Measurements from ENCODE around the gene GYG2.
"Not testable (repeated sequence)": the region's sequence is repeated elsewhere in the genome, so short reads cannot be mapped to it uniquely, and the experiment has no call there.

Gene GYG2

DNA sequence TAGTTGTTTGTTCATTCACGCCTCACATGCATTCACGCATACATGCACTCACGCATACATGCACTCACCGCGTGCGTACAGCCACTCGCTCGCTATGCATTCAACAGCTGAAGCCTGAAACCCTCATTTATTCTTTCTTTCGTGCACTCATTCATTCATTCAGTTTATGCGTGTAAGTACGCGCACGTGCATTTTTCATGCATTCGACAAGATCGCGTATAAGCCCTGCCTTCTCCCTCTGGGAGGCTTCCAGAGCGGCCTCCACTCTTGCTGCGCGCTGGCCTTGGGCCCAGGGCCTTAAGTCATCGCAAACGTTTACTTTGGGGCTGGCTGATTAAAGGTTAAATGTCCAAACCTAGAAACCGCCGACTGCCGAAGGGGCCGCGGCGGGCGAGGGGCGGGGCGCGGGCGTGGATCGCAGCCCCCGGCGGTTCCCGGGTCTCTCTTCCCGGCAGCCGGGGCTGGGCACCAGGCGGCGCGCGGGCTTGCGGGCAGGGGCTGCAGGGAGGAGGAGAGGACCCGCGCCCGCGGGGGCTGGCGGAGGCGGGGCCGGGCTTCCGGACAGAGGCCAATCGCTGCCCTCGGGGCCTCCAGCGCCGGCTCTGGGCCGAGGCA is at the start of gene GYG2:
GYG2 (plus strand) TSS at position 587 of the 615 bp plus-strand sequence. CDS start 1,259 bp downstream, outside the sequence.
- DNase-seq (ENCODE audit: low read depth in 4 of 4, low spot score in 1 of 4): no peak

DNA sequence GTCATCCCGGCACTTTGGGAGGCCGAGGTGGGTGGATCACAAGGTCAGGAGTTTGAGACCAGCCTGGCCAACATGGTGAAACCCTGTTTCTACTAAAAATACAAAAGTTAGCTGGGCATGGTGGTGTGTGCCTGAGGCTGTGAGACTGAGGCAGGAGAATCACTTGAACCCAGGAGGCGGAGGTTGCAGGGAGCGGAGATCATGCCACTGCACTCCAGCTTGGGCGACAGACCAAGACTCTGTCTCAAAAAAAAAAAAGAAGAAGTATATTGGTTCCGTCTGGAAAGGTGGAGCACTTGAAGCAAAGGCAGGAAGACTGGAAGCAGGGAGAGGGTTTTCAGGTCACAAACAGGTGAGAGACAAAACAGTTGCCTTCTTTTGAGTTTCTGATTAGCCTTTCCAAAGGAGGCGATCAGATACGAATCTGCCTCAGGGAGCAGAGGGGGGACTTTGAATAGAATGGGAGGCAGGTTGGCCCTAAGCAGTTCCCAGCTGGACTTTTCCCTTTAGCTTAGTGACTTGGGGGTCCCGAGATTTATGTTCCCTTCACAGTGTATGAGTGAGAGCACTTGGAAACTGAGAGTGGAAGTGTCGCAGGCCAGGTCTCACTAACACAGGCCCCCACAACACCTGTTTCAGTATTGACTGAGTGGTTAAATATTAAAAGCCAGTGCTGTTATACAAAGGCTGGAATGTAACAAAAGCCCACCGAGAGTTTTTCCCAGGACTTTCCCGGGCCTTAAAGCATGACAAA is 48.1 kb upstream of the GYG2 start:
- DNase-seq (ENCODE audit: low read depth in 4 of 4, low spot score in 1 of 4): not testable (repeated sequence)

DNA sequence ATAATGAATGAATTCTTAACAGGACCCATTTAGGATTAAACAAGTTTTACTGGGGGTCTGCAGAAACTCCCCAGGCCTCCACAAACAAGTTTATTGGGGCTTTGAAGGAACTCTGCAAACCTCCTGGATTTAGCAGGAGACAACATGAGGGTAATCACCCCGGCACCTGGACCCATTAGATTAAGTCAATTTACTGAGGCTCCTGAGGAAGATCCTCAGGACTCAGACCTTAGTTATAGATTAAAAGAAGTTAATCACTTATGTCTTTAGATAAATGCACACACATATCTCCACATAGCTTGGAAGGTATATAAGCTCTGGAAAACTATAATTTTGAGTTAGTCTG is 47.5 kb upstream of the GYG2 start:
- DNase-seq (ENCODE audit: low read depth in 4 of 4, low spot score in 1 of 4): no peak

DNA sequence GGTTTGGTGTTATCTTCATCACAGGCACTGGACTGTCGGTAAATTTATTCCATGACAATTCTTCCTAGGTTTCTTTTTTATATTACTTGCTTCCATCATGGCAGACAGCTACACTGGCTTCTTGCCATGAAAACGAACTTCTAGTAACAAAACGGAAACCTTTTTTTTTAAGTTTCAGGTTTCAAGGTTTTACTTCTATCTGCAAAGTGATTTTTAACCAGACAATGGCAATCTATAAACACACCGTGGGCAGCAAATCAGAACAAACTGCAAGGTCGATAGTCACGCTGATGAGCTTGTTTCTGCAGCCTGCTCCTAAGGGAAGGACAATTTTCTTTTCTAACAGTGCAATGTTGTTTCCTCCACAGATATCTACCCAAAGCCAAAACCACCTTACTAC is 47.0 kb upstream of the GYG2 start:
- no peak for DNase-seq (ENCODE audit: low read depth in 4 of 4, low spot score in 1 of 4)

DNA sequence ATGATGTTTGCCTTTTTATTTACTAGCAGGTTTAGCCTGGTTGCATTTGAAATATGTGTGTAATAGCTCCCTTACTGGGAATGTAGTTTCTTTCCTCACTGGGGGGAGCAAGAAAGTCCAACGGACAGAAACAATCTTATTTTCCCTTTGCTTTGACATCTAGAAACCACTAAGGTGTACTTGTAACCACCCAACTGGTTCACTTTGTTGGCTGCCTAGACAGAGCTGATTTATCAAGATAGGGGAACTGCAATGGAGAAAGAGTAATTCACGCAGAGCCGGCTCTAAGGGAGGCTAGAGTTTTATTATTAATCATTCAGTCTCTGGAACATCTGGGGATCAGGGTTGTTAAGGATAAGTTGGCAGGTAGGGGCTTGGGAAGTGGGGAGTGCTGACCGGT is 46.6 kb upstream of the GYG2 start:
- DNase-seq (ENCODE audit: low read depth in 4 of 4, low spot score in 1 of 4): no peak

DNA sequence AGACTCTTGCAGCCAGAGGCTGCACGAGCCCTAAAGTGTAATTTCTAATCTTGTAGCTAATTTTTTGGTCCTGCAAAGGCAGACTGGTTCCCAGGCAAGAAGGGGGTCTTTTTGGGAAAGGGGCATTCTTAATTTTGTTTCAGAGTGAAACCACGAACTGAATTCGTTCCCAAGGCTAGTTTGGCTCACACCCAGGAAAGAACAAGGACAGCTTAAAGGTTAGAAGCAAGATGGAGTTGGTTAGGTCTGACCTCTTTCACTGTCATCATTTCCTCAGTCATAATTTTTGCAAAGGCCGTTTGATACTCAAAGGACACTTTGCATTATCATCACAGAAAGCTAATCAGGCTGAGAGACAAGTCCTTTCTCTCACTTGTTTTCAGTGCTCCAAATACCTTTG is 46.0 kb upstream of the GYG2 start:
- no peak for DNase-seq (ENCODE audit: low read depth in 4 of 4, low spot score in 1 of 4)

DNA sequence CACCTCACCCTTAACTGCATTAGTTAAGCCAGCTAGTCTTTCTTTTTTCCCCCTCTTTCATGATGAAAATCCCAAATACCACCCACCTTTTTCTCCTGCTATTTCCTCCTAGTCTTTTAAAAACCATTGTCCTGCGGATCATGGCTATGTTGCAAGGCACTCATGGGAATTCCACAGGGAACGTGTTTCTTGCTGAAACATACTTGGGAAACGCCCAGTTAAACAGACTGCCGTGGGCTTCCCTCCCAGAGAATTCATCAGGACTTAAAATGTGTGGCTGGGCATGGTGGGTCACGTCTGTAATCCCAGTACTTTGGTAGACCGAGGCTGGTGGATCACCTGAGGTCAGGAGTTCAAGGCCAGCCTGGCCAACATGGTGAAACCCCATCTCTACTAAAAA is 44.7 kb upstream of the GYG2 start:
- DNase-seq (ENCODE audit: low read depth in 4 of 4, low spot score in 1 of 4): no peak

DNA sequence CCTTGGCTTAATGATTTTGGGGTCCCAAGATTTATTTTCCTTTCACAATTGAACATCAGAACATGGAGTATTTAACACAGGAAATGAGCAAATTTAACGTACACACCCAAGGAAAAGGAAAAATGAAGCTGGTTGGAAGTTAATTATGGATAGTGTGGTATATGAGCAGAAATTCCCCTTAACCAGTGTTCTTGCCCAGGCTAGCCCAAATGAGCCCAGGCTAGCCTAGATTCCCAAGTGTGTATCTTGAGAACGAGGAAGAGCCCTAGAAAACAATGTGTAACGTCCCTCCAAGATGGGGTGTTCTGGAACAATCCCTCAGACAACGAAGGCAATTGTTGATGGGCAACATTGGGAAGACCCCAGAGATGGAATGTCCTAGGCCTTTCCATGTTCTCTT is 43.2 kb upstream of the GYG2 start:
- no peak for DNase-seq (ENCODE audit: low read depth in 4 of 4, low spot score in 1 of 4)

DNA sequence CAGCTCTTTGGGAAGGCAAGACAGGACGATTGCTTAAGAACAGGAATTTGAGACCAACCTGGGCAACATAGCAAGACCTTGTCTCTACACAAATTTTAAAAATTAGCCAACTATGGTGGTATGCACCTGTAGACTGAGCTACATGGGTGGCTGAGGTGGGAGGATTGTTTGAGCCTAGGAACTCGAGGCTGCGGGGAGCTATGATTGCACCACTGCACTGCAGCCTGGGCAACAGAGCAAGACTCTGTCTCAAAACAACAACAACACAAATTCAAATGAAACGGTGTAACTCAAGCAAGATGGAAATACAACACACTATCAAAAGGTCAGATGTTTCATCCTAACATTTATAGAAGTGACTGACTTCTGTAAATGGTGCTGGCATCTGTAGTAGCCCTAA is 39.8 kb upstream of the GYG2 start:
- DNase-seq (ENCODE audit: low read depth in 4 of 4, low spot score in 1 of 4): no peak

DNA sequence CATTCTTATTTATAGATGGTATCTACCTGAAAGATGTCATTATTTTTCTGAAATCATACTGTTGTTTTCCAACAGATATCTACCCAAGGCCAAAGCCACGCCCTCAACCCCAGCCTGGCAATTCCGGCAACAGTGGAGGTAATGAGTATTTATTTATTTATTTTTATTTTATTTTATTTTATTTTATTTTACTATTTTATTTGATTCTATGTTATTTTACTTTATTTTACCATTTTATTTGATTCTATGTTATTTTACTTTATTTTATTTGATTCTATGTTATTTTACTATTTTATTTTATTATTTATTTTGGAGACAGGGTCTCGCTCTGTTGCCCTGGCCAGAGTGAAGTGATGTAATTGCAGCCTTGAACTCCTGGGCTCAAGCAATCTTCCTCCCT is 39.2 kb upstream of the GYG2 start:
- DNase-seq (ENCODE audit: low read depth in 4 of 4, low spot score in 1 of 4): no peak

DNA sequence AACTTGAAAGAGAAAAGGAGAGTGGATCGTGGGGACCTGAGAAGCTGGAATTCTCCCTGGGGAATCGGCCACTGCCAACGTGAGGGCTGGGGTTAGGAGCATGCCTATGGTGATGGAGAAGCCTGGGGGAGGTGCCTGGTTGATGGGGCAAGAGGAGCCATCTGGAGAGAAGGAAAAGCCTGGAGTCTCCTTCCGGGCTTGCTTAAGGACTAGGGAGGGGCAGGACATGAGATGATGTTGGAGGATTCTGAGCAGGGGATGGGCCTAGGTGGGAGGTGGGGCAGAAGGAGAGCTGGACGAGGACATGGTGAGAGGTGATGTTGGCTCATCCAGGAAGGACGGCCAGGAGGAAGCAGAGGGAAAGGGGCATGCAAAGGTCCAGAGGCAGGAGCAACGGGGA is 35.0 kb upstream of the GYG2 start:
- no peak for DNase-seq (ENCODE audit: low read depth in 4 of 4, low spot score in 1 of 4)

DNA sequence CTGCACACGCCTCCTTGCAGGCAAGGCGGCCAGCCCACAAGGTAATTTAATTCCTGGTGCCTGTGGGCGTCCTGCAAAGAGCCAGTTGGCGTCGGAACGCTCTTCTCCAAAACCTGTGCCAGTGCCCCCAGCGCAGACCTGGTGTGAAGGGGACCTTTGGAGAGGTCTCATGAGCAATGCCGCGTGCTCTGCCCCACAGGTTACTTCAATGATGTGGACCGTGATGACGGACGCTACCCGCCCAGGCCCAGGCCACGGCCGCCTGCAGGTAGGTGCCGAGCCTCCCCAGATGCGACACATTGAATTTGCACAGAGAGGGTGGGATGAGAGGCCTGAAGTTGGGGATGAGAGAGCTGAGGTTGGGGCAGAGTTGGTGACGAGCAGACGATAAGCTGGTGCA is 34.4 kb upstream of the GYG2 start:
- no peak for DNase-seq (ENCODE audit: low read depth in 4 of 4, low spot score in 1 of 4)

DNA sequence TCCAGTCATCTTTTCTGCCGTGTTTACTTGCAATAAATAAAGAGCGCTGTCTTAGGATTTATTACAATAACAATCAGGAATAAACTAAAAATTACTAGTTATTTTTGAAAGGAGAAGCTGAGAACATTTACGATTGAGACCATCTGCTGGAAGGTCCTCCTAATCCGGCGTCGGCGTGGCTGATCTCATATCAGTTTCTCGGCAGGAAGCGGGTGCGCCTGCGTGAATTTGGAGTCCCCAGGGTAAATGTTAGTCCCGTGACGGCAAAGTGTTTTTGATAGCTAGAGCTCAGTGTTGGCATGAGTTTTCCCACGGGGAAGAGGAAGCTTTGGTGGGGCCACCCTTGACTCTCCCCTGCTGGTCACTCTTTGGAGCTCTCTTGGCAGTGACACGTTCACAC is 31.9 kb upstream of the GYG2 start:
- DNase-seq (ENCODE audit: low read depth in 4 of 4, low spot score in 1 of 4): not testable (repeated sequence)

DNA sequence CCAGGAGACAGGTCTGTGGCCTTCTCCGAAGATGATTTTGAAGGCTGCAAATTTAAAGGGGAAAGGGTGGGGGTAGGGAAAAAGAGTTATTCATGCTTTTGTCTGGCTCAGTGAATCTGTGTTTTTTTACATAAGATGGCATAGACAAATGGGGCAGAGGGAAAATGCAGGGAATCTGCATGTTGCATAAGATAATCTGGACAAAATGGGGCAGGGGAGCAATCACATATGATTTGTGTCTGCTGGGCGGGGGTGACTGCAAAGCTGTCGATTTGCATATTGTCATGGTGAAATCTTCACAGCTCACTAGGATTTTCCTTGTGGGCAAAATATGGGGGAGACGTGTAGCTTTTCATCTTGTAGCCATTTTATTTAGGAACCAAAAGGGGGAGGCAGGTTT is 29.4 kb upstream of the GYG2 start:
- no peak for DNase-seq (ENCODE audit: low read depth in 4 of 4, low spot score in 1 of 4)

DNA sequence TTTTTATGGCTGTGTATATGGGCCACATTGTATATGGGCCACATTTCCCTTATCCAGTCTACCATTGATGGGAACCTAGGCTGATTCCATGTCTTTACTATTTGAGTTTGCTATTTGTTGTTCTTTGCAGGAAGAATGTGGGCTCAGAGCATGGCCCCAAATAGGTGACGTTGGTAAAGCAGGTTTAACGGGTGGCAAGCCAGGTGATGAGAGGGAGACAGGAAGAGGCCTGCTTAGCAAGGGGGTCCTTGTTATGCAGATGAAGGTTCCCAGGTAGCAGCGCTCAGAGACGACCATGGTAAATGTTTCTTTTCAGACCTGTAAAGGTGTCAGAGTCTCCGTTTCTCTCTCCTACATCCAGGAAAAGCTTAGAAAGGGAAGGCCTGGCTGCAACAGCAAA is 28.8 kb upstream of the GYG2 start:
- DNase-seq (ENCODE audit: low read depth in 4 of 4, low spot score in 1 of 4): not testable (repeated sequence)

DNA sequence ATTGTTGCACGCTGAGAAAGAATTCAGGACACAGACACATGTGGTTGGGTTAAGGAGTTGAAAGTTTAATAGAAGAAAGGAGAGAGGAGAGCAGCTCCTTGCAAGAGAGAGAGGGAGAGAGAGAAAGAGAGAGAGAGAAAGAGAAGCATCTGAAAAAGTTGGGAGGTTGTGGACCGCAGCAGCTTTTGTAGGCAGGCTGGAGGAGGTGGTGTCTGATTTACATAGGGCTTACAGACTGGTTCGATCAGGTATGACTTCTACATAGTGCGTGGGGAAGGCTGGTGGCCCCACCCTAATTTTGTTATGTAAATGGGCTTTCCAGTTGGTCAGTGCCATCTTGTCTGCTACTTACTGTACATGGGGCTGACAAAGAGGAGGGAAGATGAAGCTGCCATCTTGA is 27.5 kb upstream of the GYG2 start:
- DNase-seq (ENCODE audit: low read depth in 4 of 4, low spot score in 1 of 4): no peak

DNA sequence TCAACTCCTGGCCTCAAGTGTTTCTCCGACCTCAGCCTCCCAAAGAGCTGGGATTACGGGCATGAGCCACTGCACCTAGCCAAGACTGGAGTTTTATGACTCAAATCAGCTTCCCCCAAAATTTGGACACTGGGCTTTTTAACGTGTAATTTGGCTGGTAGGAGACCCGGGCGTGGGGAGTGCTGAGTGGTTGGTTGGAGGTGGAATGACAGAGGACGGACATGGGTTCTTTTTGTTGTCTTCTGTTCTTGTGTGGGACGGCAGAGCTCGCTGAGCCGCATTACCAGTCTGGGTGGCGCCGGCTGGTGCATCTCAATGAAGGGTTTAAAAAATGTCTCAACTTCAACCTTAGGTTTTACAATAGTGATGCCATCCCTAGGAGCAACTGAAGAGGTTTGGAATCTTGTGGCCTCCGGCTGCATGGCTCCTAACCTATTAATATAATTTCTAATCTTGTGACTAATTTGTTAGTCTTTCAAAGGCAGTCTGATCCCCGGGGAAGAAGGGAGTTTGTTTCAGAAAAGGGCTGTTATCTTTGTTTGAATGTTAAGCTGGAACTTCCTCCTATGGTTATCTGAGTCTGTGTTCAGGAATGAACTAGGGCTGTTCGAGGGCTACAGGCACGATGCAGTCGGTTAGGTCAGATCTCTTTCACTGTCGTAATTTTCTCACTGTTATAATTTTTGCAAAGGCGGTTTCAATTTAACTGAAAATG is 26.2 kb upstream of the GYG2 start:
- DNase-seq (ENCODE audit: low read depth in 4 of 4, low spot score in 1 of 4): not testable (repeated sequence)

DNA sequence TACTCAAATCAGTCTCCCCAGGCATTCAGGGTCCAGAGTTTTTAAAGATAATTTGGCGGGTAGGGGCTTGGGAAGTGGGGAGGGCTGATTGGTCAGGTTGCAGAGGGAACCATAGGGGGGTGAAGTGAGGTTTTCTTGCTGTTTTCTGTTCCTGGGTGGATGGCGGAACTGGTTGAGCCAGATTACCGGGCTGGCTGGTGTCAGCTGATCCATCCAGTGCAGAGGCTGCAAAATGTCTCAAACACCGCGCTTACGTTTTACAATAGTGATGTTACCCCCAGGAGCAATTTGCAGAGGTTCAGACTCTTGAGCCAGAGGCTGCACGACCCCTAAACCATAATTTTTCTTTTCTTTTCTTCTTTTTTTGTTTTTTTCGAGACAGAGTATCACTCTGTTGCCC is 25.2 kb upstream of the GYG2 start:
- not testable (repeated sequence) for DNase-seq (ENCODE audit: low read depth in 4 of 4, low spot score in 1 of 4)

DNA sequence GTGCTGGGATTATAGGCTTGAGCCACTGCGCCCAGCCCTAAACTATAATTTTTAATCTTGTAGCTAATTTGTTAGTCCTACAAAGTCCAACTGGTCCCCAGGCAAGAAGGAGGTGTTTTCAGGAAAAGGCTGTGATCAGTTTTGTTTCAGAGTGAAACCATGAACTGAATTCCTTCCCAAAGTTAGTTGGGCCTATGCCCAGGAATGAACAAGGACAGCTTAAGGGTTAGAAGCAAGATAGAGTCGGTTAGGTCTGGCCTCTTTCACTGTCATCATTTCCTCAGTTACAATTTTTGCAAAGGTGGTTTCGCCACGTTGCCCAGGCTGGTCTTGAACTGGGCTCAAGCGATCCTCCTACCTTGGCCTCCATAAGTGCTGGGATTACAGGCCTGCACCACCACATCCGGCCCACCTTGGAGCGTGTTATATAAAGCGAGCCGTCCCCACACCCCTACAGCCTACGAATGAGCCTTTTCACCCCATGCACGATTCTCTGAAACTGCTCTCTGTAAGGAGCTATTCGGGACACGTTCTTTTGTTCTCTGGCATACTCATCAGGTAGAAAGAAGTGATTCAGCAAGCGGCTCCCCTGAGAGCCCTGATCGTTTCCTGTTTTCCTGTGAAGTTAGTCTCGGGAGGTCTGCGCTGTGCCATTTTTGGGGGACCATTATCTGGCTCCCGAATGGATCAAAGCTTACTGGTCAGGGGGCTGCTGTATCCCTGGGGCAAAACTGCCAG is 24.5 kb upstream of the GYG2 start:
- DNase-seq (ENCODE audit: low read depth in 4 of 4, low spot score in 1 of 4): not testable (repeated sequence)

DNA sequence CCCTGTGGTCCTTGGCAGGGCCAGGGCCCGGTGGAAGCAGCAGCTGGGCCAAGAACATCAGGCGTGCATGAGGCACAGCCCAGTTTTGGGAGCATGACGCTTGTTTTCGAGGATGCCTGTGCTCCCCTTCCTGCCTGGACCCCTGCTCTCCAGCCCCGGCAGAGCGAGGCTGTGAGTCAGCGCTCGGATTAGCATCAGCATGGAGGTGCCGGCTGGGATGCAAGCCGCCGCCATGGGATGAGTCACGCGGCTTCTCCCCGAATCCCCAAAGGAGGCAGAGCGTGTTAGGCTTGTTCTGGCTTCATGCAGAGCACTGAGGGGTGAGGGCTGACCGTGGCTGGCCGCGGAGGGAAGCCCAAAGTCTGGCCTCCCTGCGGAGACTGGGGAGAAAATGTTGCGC is 23.9 kb upstream of the GYG2 start:
- not testable (repeated sequence) for DNase-seq (ENCODE audit: low read depth in 4 of 4, low spot score in 1 of 4)

DNA sequence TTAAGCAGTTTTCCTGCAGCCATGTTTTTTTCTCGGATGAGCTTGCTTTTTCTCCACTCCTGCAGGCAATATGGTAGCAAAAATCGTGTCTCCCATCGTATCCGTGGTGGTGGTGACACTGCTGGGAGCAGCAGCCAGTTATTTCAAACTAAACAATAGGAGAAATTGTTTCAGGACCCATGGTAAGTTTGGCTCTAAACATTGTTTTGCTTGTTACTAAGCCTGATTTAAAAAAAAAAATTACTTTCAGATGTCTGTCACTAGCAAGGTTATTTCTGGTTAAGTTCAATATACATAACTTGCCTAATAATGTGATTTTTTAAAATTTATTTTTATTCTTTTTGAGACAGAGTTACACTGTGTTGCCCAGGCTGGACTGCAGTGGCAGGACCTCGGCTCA is 17.5 kb upstream of the GYG2 start:
- DNase-seq (ENCODE audit: low read depth in 4 of 4, low spot score in 1 of 4): no peak
